ENCODE data around the gene SOS2.

DNA sequence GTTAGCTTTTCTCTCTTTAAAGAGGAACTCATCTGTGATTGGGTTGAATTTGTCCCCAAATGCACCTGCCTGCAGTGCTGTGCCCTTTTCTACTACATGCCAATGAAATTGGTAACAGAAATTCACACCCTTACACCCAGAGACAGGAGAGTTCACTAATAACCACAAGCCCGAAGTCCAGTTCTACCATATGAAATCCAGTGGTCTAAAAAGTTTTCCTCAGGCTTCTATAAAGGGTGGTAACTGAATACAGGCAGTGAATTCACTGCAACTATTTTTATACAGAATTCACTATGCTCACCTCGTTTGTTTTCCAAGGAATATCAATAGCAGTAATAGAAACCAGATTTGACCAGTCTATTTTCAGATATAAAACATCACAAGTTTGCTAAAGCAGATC lies 31.5 kb upstream of the SOS2 start:
- TF ChIP-seq CTCF (IDR thresholded peaks at IDR 0.05) (no peak), POLR2A (IDR thresholded peaks at IDR 0.05; ENCODE audit: low read depth) (no peak), POLR2AphosphoS5 (IDR thresholded peaks at IDR 0.05) (no peak)

Measured in esophagus muscularis mucosa (tissue), 3 donors.